Panc1 (cell line): ENCODE measurements around the gene RIMBP2. TPM values are rescaled to one million over a fixed set of nuclear protein-coding genes. Genes with fewer than 3 reads are reported as not detected.

ENCODE experiments used
- ATAC-seq: fragments of 200-7000 bp; cut with Tn5 transposase; 2 replicates; pipeline ENCODE4 v1.9.1; 2020; ENCODE audit warnings: mild to moderate bottlenecking, moderate library complexity
- BruUV-seq: library from RNA; stranded (reverse); fragments of 400-500 nt; replicated peaks from 2 replicates; lab custom pipeline; 2021; lab: Mats Ljungman, UMichigan
- CTCF ChIA-PET: fragments of 300-600 bp; sonication (Branson Sonifier 250); formaldehyde crosslinking; loops from one replicate; lab custom pipeline; 2022; ENCODE audit warnings: antibody characterized with exemption; lab: Charles Lee
- POLR2A ChIA-PET: fragments of 300-600 bp; sonication (Branson Sonifier 250); formaldehyde crosslinking; loops from one replicate; lab custom pipeline; 2022; ENCODE audit warnings: antibody characterized with exemption; lab: Charles Lee
- DNase-seq: peaks from one replicate; pipeline ENCODE4 v3.0.0-alpha.2; 2010; ENCODE audit warnings: low read depth, low spot score
- H3K27ac ChIP-seq: 2 replicates; pipeline ENCODE4 v1.5.1; 2011; ENCODE audit warnings: mild to moderate bottlenecking, low read length, inconsistent platforms
- H3K27me3 ChIP-seq: fragments of 200-500 bp; sonication (Bioruptor generic); 2 replicates; pipeline ENCODE4 v1.6.0; 2014; ENCODE audit warnings: low read length, inconsistent platforms; ENCODE audit not compliant: control insufficient read depth, insufficient read depth
- H3K36me3 ChIP-seq: fragments of 200-500 bp; sonication (Bioruptor generic); 2 replicates; pipeline ENCODE4 v1.5.1; 2014; ENCODE audit warnings: inconsistent platforms, mild to moderate bottlenecking, low read length, moderate library complexity; ENCODE audit not compliant: control insufficient read depth, insufficient read depth
- H3K4me1 ChIP-seq: 2 replicates; pipeline ENCODE4 v1.5.1; 2011; ENCODE audit warnings: inconsistent platforms, mild to moderate bottlenecking, low read length, moderate library complexity; ENCODE audit not compliant: control insufficient read depth, insufficient read depth
- H3K4me3 ChIP-seq, 2 experiments: 2 replicates each; pipeline ENCODE4 v1.5.1; 2011 to 2012; ENCODE audit warnings: low read depth in 2 of 2, low read length in 2 of 2, mild to moderate bottlenecking in 2 of 2, inconsistent platforms in 1 of 2, moderate library complexity in 1 of 2
- H3K9me3 ChIP-seq: fragments of 200-500 bp; sonication (Bioruptor generic); 2 replicates; pipeline ENCODE4 v1.5.1; 2014; ENCODE audit warnings: low read depth, mild to moderate bottlenecking, inconsistent platforms, low read length, moderate library complexity; ENCODE audit not compliant: control insufficient read depth, insufficient read depth
- POLR2AphosphoS5 ChIP-seq: IDR thresholded peaks from 2 replicates; pipeline ENCODE4 v1.6.1; 2012; ENCODE audit warnings: mild to moderate bottlenecking, low read depth, low read length, moderate library complexity
- SIN3A ChIP-seq: IDR thresholded peaks from 2 replicates; pipeline ENCODE4 v1.6.1; 2012; ENCODE audit warnings: low read depth, mild to moderate bottlenecking, low read length, moderate library complexity, borderline replicate concordance; ENCODE audit not compliant: insufficient read depth
- TCF7L2 ChIP-seq: IDR thresholded peaks from 2 replicates; pipeline ENCODE4 v1.6.1; 2011; ENCODE audit warnings: mild to moderate bottlenecking, low read depth, low read length, inconsistent platforms
- in situ Hi-C: cut with HindIII; loops from 2 replicates; pipeline ENCODE4 v1.10.0; 2016; ENCODE audit warnings: low sequenced_read_pairs, low pct_unique_long_range_greater_than_20kb
- intact Hi-C: fragments of 100-400 bp; cut with micrococcal nuclease; formaldehyde crosslinking; loops from one replicate; pipeline ENCODE4 v1.10.0; 2022; ENCODE audit not compliant: unreplicated experiment
- total RNA-seq: library from RNA; stranded (reverse); gene quantifications from one replicate; pipeline ENCODE4 v1.2.1, GENCODE V29; 2021; ENCODE audit not compliant: unreplicated experiment
- TF ChIP-seq, protein P1 (sequence below): fragments of 450-650 bp; IDR thresholded peaks from 2 replicates; pipeline ENCODE4 v1.5.1; 2017; ENCODE audit warnings: mild to moderate bottlenecking
- TF ChIP-seq, protein P2 (sequence below), 2 experiments: IDR thresholded peaks; 2 replicates each; pipeline ENCODE4 v1.6.1; 2011 to 2012; ENCODE audit warnings: low read depth in 2 of 2, control low read depth in 1 of 2, low read length in 1 of 2, mild to moderate bottlenecking in 1 of 2, moderate library complexity in 1 of 2; ENCODE audit not compliant: insufficient read depth in 1 of 2

Gene RIMBP2
- total RNA-seq, 1 experiment from 2014 or later, result not detected

DNA sequence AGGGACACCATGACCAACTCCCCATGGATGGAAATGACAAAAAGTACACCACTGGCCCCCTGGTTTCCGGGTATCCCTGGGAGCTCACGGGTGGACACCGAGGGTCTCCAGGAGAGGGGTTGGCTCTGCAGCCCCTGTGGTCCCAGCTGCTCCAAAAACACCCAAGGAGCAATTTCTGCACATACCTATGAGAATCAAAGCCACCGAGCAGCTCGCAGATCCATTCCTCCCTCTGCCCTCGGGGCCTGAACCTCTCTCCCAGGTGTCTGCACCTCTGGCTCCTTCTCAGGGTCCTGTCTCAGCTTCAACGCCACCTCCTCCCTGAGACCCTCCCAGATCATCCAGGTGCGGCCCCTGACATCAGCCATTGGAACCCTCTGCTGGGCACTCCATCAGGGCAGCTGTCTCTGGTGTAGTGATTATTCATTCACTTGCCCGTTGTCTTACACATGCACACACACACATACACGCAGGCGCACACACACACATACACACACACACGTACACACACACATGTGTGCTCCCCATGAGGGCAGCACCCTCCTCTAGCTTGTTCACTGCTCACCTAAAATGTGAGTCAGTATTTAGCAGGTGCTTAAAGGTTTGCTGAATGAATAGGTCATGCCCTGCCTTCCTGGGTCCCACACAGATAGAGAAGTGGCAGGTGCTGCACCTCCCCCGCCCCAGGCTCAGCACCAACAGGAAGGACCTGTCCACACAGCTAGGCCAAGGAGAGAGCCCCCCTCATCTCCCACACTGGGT, 5.9 kb downstream of the RIMBP2 start:
- BruUV-seq, result no TSS peak
- Histone ChIP-seq H3K4me3 (no peak overlapping the region), H3K27me3 (peaks cover 2% of the 10 kb centered on the region; the same call in 1 of the 2 replicates), H3K9me3 (no peaks in the 10 kb centered on the region), H3K36me3 (no peaks in the 10 kb centered on the region), H3K27ac (no peak overlapping the region), H3K4me1 (no peaks in the 10 kb centered on the region)
- intact Hi-C loops (no loop called here), in situ Hi-C loops (no loop called here)
- ChIA-PET CTCF (no interaction called here), POLR2A (no interaction called here)
- ATAC-seq, result no peak
- TF ChIP-seq POLR2AphosphoS5 (no peak), TCF7L2 (no peak), SIN3A (no peak)
- TF ChIP-seq, protein P1, sequence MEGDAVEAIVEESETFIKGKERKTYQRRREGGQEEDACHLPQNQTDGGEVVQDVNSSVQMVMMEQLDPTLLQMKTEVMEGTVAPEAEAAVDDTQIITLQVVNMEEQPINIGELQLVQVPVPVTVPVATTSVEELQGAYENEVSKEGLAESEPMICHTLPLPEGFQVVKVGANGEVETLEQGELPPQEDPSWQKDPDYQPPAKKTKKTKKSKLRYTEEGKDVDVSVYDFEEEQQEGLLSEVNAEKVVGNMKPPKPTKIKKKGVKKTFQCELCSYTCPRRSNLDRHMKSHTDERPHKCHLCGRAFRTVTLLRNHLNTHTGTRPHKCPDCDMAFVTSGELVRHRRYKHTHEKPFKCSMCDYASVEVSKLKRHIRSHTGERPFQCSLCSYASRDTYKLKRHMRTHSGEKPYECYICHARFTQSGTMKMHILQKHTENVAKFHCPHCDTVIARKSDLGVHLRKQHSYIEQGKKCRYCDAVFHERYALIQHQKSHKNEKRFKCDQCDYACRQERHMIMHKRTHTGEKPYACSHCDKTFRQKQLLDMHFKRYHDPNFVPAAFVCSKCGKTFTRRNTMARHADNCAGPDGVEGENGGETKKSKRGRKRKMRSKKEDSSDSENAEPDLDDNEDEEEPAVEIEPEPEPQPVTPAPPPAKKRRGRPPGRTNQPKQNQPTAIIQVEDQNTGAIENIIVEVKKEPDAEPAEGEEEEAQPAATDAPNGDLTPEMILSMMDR, result no peak
- TF ChIP-seq, protein P2, sequence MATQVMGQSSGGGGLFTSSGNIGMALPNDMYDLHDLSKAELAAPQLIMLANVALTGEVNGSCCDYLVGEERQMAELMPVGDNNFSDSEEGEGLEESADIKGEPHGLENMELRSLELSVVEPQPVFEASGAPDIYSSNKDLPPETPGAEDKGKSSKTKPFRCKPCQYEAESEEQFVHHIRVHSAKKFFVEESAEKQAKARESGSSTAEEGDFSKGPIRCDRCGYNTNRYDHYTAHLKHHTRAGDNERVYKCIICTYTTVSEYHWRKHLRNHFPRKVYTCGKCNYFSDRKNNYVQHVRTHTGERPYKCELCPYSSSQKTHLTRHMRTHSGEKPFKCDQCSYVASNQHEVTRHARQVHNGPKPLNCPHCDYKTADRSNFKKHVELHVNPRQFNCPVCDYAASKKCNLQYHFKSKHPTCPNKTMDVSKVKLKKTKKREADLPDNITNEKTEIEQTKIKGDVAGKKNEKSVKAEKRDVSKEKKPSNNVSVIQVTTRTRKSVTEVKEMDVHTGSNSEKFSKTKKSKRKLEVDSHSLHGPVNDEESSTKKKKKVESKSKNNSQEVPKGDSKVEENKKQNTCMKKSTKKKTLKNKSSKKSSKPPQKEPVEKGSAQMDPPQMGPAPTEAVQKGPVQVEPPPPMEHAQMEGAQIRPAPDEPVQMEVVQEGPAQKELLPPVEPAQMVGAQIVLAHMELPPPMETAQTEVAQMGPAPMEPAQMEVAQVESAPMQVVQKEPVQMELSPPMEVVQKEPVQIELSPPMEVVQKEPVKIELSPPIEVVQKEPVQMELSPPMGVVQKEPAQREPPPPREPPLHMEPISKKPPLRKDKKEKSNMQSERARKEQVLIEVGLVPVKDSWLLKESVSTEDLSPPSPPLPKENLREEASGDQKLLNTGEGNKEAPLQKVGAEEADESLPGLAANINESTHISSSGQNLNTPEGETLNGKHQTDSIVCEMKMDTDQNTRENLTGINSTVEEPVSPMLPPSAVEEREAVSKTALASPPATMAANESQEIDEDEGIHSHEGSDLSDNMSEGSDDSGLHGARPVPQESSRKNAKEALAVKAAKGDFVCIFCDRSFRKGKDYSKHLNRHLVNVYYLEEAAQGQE (IDR thresholded peaks at IDR 0.05; ENCODE audit: insufficient read depth in 1 of 2, low read depth in 2 of 2, low read length in 1 of 2), result no peak
- DNase-seq, result no peak

DNA sequence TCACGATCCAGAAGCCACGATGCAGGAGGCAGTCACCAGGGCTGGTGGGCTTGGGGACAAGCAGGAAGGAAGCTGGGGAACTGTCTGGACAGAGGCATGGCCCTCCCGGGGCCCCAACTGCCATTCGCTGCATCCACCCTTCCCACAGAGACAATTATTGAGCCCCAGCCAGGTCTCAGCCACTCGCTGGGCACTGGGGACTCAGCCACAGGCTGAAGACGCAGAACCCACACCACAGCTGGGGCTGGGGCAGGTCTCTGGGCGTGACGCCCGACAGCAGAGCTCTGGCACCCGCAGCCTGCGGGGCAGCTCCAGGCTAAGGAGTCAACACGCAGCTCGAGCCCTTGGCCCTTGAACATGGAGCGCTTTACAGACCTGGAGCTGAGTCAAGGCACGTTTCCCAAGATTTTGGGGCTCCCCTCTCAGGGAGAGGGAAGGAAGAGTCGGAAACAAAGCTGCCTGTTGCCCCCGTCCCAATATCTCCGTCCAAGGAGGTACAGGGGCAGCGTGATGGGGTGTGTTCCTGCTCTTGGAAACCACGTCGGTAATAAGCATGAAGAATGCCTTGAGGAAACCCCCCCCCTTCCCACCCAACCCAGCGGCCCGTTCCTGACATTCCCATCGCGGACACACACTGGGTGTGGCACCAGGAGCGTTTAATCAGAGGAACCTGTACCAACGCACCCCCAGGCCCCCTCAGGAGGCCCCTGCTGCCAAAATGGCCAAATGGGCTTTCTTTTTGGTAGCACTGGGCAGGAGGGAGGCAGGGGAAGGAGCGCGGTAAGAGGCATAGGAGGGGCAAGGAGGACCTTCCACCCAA, 6.7 kb downstream of the RIMBP2 start:
- no TSS peak for BruUV-seq
- TF ChIP-seq SIN3A (no peak), TCF7L2 (no peak), POLR2AphosphoS5 (no peak)
- TF ChIP-seq, protein P1, result no peak
- TF ChIP-seq, protein P2 (IDR thresholded peaks at IDR 0.05; ENCODE audit: insufficient read depth in 1 of 2, low read depth in 2 of 2, low read length in 1 of 2), result no peak
- in situ Hi-C loops, result no loop called here

More for the DNA sequence above, 6.7 kb downstream of the RIMBP2 start:
- Histone ChIP-seq H3K36me3 (no peaks in the 10 kb centered on the region), H3K4me3 (no peak overlapping the region), H3K27me3 (peaks cover 2% of the 10 kb centered on the region; the same call in 1 of the 2 replicates), H3K4me1 (no peaks in the 10 kb centered on the region), H3K27ac (no peak overlapping the region), H3K9me3 (no peaks in the 10 kb centered on the region)
- no peak for DNase-seq
- CTCF ChIA-PET, result no interaction called here
- POLR2A ChIA-PET, result no interaction called here
- no peak for ATAC-seq
- intact Hi-C loops, result no loop called here
